NCI-H748 (cell line): ENCODE results near the gene LMAN1L.
"Not testable (repeated sequence)": the region's sequence is repeated elsewhere in the genome, so short reads cannot be mapped to it uniquely, and the experiment has no call there.

Experiments
- DNase-seq: peaks from one replicate; lab custom pipeline; 2025; ENCODE audit not compliant: unreplicated experiment; lab: John Stamatoyannopoulos, UW

The LMAN1L gene

DNA sequence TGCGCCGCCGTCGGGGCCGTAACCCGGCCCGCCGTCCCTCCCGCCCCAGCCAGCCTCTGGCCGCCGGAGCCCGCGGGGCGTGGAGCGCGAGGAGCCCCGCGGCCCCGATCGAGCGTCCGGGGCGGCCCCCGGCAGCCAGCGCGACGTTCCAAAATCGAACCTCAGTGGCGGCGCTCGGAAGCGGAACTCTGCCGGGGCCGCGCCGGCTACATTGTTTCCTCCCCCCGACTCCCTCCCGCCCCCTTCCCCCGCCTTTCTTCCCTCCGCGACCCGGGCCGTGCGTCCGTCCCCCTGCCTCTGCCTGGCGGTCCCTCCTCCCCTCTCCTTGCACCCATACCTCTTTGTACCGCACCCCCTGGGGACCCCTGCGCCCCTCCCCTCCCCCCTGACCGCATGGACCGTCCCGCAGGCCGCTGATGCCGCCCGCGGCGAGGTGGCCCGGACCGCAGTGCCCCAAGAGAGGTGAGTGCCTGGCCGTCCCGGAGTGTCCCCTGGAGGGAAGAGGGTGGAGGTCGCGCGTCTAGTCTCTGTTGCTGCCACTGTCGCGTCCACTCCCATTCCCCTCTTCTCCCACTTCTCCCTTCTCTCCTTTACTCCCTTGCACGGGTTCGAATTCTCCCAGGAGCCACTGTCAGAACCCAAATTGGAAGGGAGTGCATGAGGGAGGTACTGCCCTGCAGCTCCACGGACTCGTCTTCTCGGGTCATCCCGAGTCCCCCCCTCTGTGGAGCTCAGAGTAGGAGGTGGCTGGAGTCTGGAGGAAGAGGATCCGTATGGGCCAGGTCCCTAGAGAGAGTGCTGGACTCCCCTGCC is 30.2 kb upstream of the LMAN1L start:
- DNase-seq, result peak; percentile 34

DNA sequence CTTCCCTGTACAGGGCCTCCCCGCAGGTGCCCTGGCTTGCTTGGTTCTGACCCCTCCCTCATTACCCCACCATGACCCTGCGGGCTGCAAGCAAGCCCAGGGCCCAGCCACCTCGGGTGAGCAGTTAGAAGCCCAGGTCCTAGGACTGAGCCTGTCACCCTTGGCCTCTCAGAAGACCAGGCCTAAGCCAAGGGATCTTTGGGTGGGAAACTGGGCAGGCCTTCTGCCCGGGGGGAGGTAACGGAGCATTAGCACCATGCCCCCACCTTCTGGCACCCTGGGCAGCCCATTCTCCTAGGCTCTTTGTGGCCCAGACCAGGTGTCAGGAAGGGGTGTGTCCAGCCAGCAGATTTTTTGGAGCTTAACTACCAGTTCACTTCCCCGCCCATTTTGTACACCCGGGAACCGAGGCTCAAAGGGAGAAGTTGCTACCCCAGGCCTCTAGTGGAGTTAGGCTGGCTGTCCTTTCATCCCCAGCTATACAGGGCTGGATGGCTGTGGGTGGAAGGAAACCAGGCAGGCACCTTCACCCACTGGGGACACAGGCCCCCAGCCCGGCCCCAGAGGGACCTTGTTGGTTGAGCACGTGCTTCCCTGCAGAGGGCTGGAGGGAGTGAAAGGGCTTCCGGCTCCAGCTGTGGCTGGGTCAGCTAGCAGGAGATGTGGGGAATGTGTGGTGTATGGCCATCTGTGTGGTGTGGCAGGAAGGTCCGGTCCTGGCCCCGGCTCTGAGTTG is 29.4 kb upstream of the LMAN1L start:
- DNase-seq, result no peak

DNA sequence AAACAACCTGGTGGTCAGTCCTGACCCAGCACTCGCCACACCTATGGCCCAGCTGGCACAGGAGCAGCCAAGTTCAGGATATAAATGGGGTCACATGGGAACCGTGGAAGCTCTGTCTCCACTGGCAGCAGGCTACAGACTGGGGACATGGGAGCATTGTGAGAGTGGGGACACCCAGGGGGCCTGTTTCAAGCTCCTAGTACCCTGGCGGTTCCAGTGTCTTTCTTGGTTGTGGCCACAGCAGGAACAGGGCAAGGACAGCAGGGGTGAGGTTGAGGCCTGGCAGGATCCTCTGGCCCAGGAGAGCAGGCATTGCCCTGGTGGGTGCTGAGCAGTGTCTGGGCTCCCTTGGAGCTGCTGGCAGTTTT is 28.8 kb upstream of the LMAN1L start:
- DNase-seq, result no peak

DNA sequence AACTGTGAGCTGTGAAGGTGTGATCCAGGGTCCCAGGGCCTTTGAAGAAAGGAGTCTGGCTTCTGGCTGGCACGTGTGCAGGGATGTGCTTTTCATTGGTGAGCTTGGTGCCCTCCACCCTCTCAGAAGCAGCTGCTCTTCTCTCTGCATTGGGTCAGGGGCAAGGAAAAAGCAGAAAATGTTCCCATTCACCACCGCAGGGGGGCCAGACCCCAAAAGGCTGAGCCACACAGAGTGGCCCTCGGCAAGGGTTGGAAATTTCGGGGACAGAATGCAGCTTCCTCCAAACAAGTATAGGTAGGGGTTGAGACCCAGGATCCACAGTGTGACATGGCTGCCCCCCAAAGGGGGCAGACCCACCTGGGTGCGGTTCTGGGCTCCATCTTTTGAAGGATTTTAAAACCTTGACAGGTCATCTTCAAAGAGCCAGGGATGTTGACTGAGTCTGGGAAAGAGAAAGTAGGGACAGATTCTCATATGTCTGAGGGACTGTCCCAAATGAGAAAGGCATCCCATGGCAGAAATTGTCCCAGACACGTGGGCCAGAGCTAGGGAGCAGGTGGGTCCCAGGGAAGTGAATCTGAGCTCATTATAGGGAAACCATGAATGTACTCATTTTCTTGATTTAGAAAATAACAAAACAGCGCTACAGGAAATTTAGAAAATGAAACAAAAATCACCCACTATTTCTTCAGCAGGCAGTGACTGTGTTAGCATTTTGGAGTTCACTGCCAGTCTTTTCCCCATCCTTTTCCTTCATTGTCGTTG is 28.0 kb upstream of the LMAN1L start:
- no peak for DNase-seq

DNA sequence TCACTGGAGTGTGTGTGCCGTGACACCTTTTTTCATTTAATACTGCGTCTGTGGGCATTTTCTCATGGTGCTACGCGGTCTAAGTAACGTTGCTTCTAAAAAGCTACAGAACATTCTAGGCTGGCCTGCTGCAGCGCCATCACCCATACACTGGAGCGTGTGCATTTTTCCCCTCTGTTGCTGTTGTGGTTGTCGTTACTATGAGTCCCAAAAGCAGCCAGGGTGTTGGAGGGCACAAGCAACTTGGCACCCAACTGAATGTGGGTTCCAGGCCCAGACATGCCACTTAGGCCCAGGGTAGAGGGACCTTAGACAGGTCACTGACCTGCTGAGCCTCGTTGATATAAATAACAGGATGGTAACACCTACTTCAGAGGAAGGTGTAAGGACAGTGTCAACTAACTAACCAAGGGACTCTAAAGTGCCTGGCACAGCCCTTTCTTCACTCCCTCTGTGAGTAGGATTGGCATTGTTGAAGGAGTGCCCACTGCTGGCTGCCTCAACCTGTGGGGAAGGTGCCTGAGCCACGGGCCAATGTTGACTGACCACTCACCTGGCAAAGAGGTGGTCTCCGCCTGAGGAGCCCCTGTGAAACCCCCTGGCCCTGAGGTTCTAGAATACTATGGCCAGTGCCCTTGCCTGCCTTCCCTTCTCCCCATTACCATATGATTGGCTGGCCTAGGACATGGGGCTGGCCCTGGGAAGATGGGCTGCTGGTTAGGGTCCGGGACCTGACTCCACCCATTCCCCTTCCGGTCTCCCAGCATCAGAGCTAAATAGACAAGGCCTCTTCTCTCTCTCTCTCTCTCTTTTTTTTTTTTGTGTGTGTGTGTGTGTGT is 27.2 kb upstream of the LMAN1L start:
- DNase-seq, result no peak

DNA sequence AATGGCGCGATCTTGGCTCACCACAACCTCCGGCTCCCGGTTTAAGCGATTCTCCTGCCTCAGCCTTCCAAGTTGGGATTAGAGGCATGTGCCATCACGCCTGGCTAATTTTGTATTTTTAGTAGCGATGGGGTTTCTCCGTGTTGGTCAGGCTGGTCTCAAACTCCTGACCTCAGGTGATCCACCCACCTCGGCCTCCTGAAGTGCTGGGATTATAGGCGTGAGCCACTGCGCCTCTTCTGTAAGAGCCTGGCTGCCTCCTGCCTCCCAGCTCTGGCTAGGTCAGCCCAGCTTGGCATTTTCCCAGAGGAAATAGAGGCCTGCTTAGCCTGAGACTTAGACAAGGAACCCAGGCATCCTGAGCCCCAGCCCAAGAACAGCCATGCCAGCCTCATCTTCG is 26.6 kb upstream of the LMAN1L start:
- not testable (repeated sequence) for DNase-seq

DNA sequence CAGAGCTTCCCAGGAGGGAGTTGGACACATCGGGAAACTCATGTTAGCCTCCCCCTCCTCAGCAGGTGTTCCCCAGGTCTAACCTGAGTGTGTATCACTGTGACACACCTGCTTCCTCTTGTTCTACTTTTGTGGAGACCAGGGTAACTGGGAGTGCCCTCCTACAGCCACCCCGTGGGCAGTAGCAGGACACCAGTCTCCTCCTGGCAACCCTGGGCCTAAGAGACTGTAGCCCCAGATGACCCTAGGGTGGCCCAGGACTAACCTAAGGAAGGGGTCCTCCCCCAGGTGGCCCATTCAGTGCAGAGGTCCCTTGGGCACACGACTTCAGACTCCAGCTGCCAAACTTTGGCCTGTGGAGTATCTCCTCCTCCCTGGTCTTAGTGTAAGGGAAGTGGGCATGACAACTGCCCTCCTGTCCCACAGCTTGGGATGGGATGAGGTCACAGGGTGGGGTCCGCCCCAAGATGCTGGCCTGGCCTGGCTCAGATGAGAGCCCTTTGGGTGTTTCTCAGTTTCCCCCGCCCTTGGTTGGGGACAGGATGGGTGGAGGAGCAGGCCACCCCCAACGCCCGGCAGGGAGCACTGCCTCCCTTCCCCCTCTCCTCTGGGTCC is 26.0 kb upstream of the LMAN1L start:
- no peak for DNase-seq

DNA sequence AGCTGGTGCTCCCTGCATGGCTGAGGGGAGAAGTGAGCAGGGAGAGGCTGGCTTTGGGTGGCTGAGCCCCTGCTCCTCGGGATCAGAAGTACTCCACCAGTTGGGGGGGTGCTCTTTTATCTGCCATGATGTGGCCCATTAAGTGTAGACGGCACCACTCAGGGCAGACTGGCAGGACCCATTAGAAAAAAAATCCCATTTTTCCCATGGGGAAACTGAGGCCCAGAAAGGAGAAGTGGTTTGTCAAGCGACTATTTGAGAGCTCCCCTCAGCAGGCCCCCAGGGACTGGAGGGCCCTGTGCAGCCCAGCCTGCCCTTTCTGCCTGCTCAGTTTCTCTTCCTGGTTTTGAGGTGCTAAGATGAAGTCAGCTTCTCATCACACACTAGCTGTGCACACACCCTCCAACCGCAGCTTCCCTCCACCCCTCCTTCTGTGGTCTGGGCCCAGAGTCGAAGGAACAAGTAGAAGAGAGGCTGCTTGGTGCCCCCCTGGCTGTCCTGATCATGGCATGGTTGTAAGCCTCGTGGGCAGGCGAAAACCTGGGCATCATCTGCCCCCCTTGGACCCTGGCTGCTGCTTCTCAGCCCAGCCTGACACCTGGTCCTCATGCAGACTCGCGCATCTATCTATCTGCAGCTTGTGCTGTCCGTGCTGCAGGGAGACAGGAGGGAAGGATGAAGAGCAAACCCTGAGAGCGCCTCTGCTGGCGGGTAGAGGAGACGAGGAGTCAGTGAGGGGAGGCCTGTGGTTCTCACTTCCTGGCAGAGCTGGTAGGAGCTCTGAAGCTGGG is 25.2 kb upstream of the LMAN1L start:
- peak; percentile 15 for DNase-seq

DNA sequence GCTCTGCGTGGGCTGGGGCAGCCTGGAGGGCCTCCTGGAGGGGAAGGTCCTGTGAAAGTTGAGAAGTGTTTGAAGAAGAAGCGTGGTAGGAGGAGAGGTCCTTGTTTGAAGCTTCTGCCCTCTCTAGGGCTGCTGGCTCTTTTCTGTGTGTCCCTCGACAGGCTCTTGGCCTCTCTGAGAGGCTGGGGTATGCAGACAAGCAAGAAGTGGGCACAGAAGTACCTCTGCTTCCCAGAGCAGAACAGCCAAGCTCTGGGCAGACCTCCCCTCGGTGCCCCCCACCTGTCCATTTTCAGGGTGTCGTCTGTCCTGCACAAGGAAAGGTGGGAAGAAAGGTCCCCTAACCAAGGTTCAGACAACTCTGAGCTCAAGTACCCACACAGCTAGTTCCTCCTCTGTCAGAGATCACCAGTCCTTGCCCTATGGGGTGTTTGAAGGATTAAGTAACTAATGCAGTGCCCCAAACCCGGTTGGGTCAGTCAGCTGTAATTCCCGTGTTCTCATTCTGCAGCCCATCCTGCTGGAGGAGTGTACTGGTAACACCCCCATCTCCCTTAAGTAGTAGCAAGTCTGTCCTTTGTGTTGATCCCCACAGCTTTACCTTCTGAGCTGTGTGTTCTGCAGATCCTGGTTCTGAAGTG is 24.5 kb upstream of the LMAN1L start:
- DNase-seq, result no peak

DNA sequence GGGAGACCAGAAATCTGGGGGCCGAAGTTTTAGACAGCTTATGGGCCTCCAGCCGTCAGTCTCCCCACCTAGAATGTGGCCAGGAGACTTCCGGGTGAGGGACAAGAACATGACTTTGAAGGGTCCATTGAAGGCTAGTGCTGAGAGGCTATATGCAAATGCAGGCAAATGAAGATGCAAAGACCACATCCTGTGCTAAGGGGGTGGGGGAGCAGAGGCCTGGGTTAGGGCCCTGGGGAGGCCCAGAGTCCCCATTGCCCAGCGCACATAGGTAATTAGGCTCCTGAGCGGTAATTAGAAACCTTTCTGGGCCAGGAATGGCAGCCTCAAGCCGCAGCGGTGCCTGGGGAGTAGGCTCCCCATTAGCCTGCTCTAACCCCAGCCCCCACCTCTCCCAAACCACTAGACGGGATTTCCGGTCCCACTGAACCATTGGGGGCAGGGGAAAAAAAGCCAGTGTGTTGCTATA is 23.9 kb upstream of the LMAN1L start:
- no peak for DNase-seq

DNA sequence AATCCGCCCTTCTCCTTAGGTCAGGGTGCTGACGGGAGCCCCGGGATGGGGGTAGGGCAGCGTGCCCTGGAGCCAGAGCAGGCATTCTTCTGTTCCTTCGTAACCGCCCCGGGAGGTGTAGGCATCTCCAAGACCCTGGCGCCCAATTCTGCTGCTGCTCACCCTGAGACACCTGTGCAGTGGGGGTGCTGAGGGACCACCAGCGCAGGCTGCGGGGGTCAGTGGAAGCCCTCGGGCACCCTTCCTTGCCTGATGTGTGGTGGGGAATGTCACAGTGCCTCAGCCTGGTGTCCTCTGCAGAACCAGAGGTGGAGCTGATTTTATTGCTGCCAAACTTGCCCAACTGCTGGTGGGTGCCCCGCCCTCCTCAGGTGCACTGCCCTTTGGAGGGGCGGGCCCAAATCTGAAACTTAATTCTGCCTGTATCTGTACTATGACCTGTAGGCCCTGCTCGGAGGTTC is 23.4 kb upstream of the LMAN1L start:
- DNase-seq, result no peak

DNA sequence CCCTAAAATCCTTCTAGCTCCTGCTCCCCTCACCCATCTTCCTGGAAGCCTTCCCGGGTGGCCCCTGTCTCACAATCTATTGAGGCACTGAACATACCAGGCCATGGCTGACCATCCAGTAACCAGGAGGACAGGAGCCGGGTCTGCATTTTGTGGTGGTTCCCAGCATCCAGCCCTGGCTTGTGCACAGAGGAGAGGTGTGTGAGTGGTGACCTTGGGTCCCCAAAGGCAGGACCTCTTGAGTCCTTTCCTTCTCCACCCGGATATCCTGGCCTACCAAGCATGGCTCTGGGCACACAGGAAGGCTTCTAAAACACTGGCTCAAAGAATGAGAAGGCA is 22.9 kb upstream of the LMAN1L start:
- DNase-seq, result no peak

DNA sequence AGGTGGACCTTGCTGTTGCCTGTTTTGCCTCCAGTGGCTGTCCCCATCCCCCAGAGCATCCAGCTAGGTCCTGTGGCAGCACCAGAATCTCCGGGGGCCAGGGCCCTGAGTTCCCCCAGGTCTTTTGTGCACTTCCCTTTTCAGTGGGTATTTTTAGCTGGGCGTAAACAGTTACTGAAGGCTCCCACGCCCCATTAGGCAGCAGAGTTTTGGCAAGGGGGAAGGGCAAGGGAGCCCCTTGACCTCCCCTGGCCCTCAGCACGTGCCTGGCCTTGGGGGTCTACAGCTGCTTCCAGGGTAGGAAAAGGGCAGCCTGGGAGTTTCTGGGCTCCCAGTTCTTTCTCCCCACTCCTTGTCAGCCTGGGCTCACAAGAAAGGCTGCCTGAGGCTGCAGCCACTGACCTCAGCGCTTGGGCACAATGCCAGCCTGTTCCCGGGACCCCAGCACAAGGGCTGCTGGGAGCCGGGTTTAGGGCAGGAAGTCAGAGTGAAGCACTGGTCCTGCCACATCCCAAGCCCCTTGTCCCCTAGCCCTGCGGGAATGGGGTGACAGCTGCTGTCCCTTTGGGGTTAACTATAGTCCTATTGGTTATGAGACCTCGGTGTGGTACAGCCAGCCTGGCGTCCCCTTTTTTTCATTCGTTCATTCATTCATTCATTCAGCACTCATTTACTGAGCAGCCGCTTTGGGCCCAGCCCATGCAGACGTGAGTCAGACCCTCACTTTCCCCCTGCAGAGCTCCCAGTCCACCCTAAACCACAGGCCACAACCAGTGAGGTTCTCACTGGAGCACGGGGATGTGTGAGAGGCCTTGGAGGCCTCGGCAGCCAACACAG is 22.3 kb upstream of the LMAN1L start:
- DNase-seq, result no peak

DNA sequence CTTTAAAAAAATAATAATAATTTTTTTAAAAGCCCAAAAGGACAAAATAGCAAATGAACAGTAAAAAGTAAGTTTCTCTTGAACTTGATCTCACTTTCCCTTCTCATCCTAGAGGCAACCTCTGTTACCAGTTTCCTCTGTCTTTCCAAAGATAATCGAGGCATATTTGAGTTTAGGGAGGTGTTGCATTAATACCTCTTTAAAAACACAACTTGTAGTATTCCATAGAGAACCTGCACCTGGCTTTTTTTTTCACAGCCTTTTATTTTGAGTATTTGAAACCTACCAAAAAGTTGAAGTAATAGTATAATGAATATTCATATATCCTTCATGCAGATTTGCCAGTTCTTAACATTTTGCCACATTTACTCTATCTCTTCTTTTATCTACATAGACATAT is 21.6 kb upstream of the LMAN1L start:
- DNase-seq, result no peak

DNA sequence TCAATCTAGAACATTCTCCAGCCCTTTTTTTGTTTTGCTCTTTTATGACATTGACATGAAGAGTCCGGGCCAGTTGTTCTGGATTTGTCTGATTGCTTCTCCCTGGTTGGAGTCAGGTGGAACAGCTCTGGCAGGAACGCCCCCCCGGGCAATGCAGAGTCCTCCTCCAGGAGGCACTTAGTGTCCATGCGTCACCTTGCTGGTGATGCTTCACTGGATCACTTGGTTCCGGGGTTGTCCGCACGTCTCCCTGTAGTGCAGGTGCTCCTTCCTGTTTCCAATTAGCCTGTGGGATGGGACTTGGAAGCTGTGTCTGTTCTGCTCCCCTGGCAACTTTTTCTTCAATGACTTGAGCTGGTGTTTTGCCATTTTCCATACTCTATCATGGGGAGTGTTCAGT is 21.0 kb upstream of the LMAN1L start:
- DNase-seq, result no peak

DNA sequence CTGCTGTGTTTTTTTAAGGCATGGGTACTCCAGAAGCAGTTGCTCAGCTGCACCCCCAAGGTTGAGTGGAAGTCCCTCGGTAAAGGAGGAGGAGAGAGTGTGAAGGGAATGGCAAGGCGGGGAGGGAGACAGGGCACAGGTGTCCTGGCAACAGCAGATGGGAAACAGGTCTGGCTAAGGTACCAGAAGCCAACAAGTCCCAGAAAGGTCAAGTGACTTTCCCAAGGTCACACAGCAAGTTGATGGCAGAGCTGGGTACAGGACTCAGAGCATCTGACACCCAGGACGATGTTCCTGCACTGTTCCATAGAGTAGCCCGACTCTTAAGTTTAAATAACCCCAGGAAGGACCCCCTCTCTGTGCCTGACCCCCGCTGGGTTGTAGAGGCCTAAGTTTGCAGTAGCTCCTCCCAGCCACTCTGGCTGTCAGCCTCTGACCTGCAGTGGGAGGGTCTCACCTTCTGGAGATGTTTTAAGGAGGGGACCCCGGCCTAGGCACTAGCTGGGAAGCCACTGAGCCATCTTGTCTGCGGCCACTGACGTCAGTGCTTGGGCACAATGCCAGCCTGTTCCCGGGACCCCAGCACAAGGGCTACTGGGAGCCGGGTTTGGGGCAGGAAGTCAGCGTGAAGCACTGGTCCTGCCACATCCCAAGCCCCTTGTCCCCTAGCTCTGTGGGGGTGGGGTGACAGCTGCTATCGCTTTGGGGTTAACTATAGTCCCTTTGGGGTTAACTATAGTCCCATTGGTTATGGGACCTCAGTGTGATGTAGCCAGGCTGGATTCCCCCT is 20.2 kb upstream of the LMAN1L start:
- no peak for DNase-seq
